Esophagus muscularis mucosa (tissue), 3 donors: ENCODE data around the gene ASIP.

ENCODE experiments used
- POLR2A ChIP-seq: fragments of 450-650 bp; IDR thresholded peaks from one replicate; pipeline ENCODE4 v1.6.1; 2017; ENCODE audit warnings: antibody characterized with exemption, moderate library complexity, mild to moderate bottlenecking, low read depth
- POLR2AphosphoS5 ChIP-seq, 2 donors: sonication (generic); formaldehyde crosslinking; IDR thresholded peaks; one replicate each; pipeline ENCODE4 v1.6.1; 2017; ENCODE audit warnings: antibody characterized with exemption in 2 of 2
- TF ChIP-seq, protein P1 (sequence below), 3 experiments: fragments of 200-600 bp in 2 of 3; fragments of 450-650 bp in 1 of 3; sonication (generic) in 2 of 3; IDR thresholded peaks; one replicate each; pipeline ENCODE4 v1.5.1; 2017 to 2019; ENCODE audit warnings: antibody characterized with exemption in 3 of 3, mild to moderate bottlenecking in 2 of 3, moderate library complexity in 1 of 3

GRCh38 chr20:34281177-34281576, 40.0 kb downstream of the ASIP start:
- TF ChIP-seq, protein P1, sequence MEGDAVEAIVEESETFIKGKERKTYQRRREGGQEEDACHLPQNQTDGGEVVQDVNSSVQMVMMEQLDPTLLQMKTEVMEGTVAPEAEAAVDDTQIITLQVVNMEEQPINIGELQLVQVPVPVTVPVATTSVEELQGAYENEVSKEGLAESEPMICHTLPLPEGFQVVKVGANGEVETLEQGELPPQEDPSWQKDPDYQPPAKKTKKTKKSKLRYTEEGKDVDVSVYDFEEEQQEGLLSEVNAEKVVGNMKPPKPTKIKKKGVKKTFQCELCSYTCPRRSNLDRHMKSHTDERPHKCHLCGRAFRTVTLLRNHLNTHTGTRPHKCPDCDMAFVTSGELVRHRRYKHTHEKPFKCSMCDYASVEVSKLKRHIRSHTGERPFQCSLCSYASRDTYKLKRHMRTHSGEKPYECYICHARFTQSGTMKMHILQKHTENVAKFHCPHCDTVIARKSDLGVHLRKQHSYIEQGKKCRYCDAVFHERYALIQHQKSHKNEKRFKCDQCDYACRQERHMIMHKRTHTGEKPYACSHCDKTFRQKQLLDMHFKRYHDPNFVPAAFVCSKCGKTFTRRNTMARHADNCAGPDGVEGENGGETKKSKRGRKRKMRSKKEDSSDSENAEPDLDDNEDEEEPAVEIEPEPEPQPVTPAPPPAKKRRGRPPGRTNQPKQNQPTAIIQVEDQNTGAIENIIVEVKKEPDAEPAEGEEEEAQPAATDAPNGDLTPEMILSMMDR (IDR thresholded peaks at IDR 0.05) = no peak
- no peak for TF ChIP-seq POLR2A
- no peak for TF ChIP-seq POLR2AphosphoS5 (IDR thresholded peaks at IDR 0.05)
